Osteoblast (primary cell): ENCODE data around the gene CBFB. TPM values are rescaled to one million over a fixed set of nuclear protein-coding genes. Genes with fewer than 3 reads are reported as not detected.

Source experiments
- DNase-seq: peaks from one replicate; pipeline ENCODE4 v3.0.0; 2011; ENCODE audit warnings: low spot score, mixed read lengths; ENCODE audit not compliant: insufficient read length; ENCODE audit errors: missing footprints
- H2AFZ ChIP-seq: 2 replicates; pipeline ENCODE4 v1.6.0; 2011; ENCODE audit warnings: mild to moderate bottlenecking, low read length
- H3K27ac ChIP-seq: 2 replicates; pipeline ENCODE4 v1.5.1; 2011; ENCODE audit warnings: mild to moderate bottlenecking, low read depth, low read length, moderate library complexity
- H3K27me3 ChIP-seq: 2 replicates; pipeline ENCODE4 v1.6.0; 2012; ENCODE audit warnings: mild to moderate bottlenecking, control low read depth, inconsistent platforms, low read length, moderate library complexity; ENCODE audit not compliant: insufficient read depth
- H3K36me3 ChIP-seq: 2 replicates; pipeline ENCODE4 v1.5.1; 2011; ENCODE audit warnings: mild to moderate bottlenecking, low read length, control low read depth, moderate library complexity; ENCODE audit not compliant: insufficient read depth
- H3K4me1 ChIP-seq: 2 replicates; pipeline ENCODE4 v1.5.1; 2011; ENCODE audit warnings: mild to moderate bottlenecking, low read length, control low read depth, moderate library complexity; ENCODE audit not compliant: insufficient read depth
- H3K4me2 ChIP-seq: 2 replicates; pipeline ENCODE4 v1.6.0; 2011; ENCODE audit warnings: mild to moderate bottlenecking, low read length; ENCODE audit not compliant: insufficient read depth
- H3K4me3 ChIP-seq: fragments of 200-600 bp; sonication (generic); 3 replicates; pipeline ENCODE4 v1.5.1; 2012; ENCODE audit warnings: mild to moderate bottlenecking, low read length, inconsistent platforms; ENCODE audit not compliant: insufficient read depth
- H3K79me2 ChIP-seq: 2 replicates; pipeline ENCODE4 v1.6.0; 2012; ENCODE audit warnings: mild to moderate bottlenecking, low read length, control low read depth, inconsistent platforms; ENCODE audit not compliant: insufficient read depth
- H3K9me3 ChIP-seq: 2 replicates; pipeline ENCODE4 v1.5.1; 2011; ENCODE audit warnings: low read depth, low read length, control low read depth
- H4K20me1 ChIP-seq: 2 replicates; pipeline ENCODE4 v1.6.0; 2012; ENCODE audit warnings: mild to moderate bottlenecking, low read length, control low read depth; ENCODE audit not compliant: insufficient read depth
- total RNA-seq: library from RNA; depleted of rRNA; stranded (reverse); fragments of >200 nt; gene quantifications from 2 replicates; pipeline ENCODE4 v1.2.3, GENCODE V29; 2012
- TF ChIP-seq, protein P1 (sequence below): IDR thresholded peaks from 2 replicates; pipeline ENCODE4 v1.5.1; 2011; ENCODE audit warnings: mild to moderate bottlenecking, low read depth, low read length, moderate library complexity; ENCODE audit errors: extremely low read depth

The CBFB gene
- total RNA-seq, 1 donor: 63.0 TPM

DNA sequence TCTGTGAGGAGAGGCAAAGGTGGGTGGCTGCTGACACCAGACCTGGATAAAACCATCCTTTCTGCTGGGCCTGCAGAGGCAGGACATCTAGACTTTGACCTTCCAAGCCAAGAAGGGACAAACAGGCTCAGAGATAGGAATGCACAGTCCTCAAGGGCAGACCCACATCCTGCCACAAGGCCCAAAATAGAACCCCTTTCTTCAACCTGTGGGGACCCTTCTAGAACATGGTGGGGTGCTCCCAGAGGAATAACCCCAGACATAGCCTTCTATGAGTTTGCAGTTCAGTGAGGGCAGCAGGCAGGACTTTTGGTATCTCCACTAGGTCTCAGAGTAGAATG is 3.8 kb upstream of the CBFB start:
- no peaks in the 10 kb centered on the region for H3K36me3 ChIP-seq
- TF ChIP-seq, protein P1, sequence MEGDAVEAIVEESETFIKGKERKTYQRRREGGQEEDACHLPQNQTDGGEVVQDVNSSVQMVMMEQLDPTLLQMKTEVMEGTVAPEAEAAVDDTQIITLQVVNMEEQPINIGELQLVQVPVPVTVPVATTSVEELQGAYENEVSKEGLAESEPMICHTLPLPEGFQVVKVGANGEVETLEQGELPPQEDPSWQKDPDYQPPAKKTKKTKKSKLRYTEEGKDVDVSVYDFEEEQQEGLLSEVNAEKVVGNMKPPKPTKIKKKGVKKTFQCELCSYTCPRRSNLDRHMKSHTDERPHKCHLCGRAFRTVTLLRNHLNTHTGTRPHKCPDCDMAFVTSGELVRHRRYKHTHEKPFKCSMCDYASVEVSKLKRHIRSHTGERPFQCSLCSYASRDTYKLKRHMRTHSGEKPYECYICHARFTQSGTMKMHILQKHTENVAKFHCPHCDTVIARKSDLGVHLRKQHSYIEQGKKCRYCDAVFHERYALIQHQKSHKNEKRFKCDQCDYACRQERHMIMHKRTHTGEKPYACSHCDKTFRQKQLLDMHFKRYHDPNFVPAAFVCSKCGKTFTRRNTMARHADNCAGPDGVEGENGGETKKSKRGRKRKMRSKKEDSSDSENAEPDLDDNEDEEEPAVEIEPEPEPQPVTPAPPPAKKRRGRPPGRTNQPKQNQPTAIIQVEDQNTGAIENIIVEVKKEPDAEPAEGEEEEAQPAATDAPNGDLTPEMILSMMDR: no peak
- no peaks in the 10 kb centered on the region for H3K9me3 ChIP-seq
- H2AFZ ChIP-seq: no peak overlapping the region
- H3K27ac ChIP-seq: no peak overlapping the region
- no peak for DNase-seq
- H3K27me3 ChIP-seq: no peaks in the 10 kb centered on the region
- peaks cover 9% of the 10 kb centered on the region for H3K79me2 ChIP-seq
- peaks cover under 1% of the 10 kb centered on the region for H4K20me1 ChIP-seq
- no peak overlapping the region for H3K4me2 ChIP-seq
- peaks cover 25% of the 10 kb centered on the region for H3K4me1 ChIP-seq
- H3K4me3 ChIP-seq: no peak overlapping the region

DNA sequence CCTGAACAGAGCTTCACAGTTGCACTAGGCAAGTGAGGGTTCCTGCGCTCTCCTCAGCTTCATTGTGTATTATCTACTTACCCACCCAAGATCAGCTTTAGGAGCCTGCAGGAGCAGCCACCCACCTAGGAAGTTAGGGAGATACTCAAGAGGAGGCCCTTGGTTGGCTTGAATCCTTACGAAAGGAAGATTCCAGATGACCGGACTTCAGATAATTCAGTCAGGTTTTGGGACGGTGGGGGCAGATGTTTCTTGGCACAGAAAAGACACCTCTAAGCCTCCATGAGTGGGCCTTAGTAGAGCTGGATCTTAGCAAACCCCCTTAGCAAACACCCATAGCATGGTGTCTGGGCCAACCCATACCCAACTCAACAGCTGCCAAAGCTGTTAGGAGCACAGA is 2.4 kb upstream of the CBFB start:
- Histone ChIP-seq H3K36me3 (peaks cover 6% of the 10 kb centered on the region), H3K9me3 (no peaks in the 10 kb centered on the region), H3K27me3 (no peaks in the 10 kb centered on the region), H4K20me1 (peaks cover 11% of the 10 kb centered on the region), H3K79me2 (peaks cover 22% of the 10 kb centered on the region), H3K4me2 (no peak overlapping the region), H3K27ac (no peak overlapping the region), H3K4me1 (peaks cover 35% of the 10 kb centered on the region), H2AFZ (no peak overlapping the region), H3K4me3 (no peak overlapping the region)
- TF ChIP-seq, protein P1: no peak
- DNase-seq: no peak

GRCh38 chr16:67027046-67027445 is 1.9 kb upstream of the CBFB start:
- Histone ChIP-seq H2AFZ (no peak overlapping the region), H3K79me2 (peaks cover 27% of the 10 kb centered on the region), H4K20me1 (peaks cover 16% of the 10 kb centered on the region), H3K9me3 (no peaks in the 10 kb centered on the region), H3K4me2 (no peak overlapping the region), H3K4me3 (no peak overlapping the region), H3K4me1 (peaks cover 40% of the 10 kb centered on the region), H3K27me3 (no peaks in the 10 kb centered on the region), H3K27ac (no peak overlapping the region), H3K36me3 (peaks cover 10% of the 10 kb centered on the region)
- no peak for DNase-seq
- TF ChIP-seq, protein P1: no peak

- no peak for DNase-seq
These were observed 718 bp upstream of the CBFB start for GRCh38 chr16:67028167-67028695.

More at GRCh38 chr16:67028167-67028695, 718 bp upstream of the CBFB start:
- H3K36me3 ChIP-seq: peaks cover 12% of the 10 kb centered on the region
- peak overlapping the region; percentile 99 for H2AFZ ChIP-seq
- H4K20me1 ChIP-seq: peaks cover 19% of the 10 kb centered on the region
- H3K27me3 ChIP-seq: no peaks in the 10 kb centered on the region
- no peaks in the 10 kb centered on the region for H3K9me3 ChIP-seq
- H3K4me2 ChIP-seq: peak overlapping the region; percentile 86
- peaks cover 39% of the 10 kb centered on the region for H3K79me2 ChIP-seq
- TF ChIP-seq, protein P1: no peak
- peak overlapping the region; percentile 75 for H3K4me3 ChIP-seq
- H3K4me1 ChIP-seq: peaks cover 33% of the 10 kb centered on the region
- peak overlapping the region; percentile 88 for H3K27ac ChIP-seq
